NCI-H748 (cell line): ENCODE data around the gene LLCFC1.

Source experiments
- DNase-seq: peaks from one replicate; lab custom pipeline; 2025; ENCODE audit not compliant: unreplicated experiment; lab: John Stamatoyannopoulos, UW

LLCFC1 gene

DNA sequence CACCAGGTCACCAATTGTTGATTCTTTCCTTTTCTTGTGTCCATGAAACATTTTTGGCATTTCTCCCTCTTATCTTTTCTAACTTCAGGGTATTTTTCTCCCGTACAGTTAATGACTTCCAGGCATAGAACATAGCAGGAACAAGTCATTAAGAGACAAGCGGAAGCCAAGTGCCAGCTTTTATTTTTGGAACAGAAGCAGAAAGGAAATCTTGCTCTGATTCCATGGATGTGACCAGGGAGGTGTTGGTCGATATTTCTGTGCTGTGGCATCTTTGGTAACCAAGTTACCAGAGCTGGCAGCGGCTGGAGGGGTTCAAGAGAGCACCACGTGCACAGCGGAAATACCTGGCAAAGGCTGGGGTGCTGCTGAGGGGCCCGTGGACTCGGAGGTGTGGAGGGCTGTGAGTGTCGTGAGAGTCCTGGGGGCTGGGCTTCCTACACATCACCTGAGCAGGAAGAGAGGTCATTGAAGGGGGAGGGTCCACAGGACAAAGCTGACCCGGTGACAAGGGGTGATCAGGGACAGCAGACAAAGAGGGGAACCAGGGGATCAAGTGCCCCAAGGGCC, 1.8 kb downstream of the LLCFC1 start:
- DNase-seq, result no peak

DNA sequence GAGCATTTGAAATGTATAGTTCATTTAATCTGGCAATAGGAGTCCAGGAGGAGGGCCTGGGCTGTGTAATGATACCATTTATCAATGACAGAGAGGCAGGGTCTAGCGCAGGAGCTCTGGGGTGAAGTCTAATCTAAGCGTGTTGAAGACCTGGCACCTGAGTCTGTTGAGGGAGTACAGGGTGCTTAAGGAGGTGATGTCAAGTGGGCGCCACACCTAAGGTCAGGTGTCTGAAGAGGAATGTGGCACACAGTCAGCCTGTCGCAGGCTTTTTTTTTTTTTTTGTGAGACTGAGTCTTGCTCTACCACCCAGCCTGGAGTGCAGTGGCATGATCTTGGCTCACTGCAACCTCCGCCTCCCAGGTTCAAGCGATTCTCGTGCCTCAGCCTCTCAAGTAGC, 2.3 kb downstream of the LLCFC1 start:
- no peak for DNase-seq

DNA sequence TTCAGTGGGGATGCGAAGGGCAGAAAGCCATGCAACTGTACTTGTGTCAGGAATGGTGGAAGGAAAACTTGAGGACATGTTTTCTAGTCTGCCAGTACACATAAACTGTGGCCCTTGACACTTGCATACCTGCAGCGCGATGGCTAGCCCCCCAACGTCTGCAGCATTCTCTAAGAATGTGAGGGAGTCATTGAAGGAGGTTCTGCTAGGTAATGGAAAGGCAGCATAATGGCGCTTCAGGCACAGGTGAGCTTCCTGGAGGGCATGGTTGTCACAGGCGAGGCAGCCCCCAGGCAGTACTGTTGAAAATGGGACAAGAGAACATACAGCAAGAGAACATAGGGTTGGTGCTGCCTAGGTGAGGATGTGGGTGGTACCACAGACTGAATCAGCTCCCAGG, 3.5 kb downstream of the LLCFC1 start:
- DNase-seq, result no peak

DNA sequence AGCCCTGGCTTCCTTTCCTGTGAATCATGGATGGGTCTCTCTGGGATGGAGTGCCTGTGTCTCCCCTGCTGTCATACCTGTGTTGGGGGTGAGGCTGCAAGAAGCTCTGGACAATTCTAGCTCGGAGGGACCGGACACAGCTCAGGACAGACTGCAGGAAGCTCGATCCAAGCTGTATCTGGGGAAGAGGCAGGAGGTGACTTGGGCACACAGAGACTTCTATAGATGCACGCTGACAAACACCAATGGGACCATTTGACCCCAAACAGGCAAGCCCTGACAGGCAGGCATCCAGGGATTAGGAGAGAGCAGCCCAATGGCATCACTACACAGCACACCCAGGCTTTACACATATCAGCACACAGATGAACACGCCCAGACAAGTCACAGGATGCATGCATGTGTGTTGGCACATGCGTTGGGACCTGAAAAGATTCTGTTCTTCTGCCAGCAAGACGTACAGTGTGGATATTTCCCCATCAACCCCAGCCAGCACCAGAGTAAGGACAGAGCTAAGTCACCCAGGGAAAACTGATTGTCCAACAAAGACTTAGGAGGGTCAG, 4.5 kb downstream of the LLCFC1 start:
- DNase-seq, result no peak

DNA sequence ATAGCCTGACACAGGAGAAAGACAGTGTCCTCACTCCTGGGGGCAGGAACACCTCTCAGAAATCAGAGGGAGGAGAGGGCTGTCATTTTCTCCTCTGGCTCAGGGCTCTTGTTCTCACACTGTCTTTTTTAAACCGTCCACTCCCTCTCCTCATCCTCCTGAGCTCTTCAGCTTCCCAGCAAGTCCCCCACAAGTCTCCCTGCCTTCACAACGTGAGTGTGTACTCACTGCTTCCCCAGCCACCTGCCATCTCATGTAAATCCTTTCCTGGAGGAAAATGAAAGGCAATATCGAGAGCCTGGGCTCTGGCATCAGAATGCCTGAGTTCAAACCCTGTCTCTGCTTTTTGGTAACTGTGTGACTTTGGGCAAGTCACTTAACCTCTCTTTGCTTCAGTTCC, 5.7 kb downstream of the LLCFC1 start:
- no peak for DNase-seq

DNA sequence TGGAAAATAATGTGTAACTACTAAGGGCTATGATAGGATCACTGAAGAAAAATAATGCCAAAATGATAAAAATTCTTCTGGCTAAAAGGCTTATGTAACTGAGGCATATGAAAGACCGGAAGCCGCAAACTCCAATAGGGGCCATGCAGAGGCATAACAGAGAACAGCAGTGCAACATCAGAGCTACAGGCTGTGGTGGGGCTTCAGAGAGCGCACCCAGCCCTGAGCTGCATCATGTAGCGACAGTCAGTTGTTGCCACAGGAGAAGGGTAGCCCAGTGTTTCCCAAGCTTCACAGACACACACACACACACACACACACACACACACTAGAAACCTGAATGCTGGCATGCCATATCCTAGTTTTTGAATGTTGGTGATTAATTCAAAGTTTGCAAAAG, 9.3 kb downstream of the LLCFC1 start:
- DNase-seq, result no peak

DNA sequence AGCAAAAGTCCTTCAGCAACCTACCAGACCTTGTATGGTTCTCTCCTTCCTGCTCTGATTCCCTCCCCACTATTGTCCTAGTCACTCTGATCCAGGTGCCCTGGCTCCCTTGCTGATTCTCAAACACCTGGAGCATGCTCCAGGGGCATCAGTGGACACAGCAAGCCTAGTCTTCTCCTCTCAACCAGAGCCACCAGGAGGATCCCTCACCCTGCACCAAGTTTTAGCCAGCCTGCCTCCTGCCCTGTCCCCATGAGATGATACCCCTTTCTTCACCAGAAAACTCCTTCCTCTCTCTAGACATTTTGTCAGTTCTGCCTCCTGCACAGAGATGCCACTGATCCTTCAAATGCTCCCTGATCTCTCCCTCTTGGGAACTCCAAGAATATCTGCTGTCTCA, 11.0 kb downstream of the LLCFC1 start:
- DNase-seq, result no peak

DNA sequence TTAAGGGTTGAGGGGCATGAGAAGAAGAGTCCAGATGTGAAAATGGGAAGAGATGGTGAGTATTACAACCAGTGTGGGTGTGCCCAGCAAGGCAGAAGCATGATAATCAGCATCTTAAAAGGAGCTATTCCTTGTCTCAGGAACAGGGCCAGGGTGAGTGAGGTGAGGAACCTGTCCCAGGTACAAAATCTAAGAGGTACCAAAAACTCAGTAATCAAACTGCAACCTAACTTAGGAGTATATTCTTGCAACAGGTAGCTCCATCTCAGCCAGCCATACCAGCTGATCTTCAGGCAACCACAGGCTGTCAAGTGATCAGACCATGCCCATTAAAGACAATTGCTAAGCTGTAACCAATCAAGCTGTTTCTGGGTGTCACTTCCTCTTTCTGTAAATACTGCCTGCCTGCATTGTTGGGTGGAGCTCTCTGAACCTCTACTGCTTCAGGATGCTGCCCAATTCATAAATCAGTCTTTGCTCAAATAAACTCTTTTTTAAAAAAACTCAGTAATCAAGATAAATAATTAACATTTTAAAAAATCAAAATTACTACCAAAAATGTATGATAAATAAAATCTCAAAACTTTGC, 15.5 kb downstream of the LLCFC1 start:
- DNase-seq, result no peak

DNA sequence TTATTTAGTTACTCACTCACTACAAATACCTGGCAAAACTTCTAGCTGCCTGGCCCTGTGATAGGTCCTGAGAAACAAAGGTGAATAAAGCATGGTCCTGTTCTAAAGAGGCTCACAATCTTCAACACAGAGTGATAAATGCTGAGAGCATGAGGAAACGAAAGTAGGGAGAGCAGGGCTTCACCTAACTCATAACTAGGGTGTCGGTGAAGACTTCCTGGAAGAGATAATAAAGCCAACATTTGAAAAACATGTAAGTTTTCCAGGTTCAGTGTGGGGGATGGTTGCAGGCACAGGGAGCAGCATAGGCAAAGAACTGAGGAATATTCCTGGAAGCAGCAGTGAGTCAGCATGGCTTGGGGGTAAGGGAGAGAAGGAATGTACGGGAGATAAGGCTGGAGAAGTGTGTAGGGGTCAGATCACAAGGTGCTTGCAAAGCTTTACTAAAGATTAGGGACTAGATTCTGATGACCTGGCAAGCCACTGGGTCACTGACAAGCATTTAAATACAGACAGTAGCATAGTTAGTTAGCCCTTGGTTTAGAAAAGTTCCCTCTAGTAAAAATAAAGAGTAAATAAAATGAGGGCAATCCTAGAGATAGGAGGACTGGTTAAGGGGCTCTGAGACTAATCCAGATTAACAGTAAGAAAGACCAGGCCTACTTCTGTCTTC, 17.8 kb downstream of the LLCFC1 start:
- no peak for DNase-seq

DNA sequence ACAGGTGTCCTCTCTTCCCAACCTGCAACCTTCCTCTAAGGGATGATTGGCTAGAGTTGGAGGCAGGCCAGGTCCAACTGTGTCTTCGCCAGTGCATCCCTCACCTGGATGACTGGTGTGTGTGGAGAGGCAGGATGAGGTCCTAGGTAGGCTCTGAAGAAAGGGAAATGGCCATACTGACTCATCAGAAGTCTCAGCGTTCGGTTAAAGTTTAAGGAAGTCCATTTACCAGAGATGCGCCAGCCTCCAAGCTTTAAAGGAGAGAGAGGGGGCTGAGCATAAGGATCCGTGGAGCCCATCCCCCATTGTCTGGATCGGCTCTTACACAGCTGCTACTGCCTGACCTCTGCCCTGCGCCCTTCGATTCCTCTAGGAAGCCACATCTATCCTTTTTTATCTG, 18.4 kb downstream of the LLCFC1 start:
- no peak for DNase-seq

DNA sequence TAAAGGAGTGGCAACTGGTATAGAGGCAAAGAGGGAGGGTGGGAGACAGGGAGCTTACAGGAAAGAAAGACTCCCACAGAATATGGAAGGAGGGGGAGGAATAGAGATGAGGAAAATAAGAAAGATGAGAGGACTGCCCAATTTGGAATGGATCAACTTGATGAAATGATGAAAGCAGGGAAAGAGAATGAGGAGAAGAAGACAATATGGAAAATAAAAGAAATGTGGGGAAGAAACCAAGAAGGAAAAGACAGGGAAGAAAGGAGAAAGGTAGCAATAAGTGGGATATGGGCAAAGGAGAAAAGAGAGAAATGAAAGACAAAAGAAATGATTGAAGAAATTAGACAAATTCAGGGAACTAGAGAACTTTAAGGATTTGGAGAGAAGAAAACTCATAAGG, 19.9 kb downstream of the LLCFC1 start:
- DNase-seq, result no peak

DNA sequence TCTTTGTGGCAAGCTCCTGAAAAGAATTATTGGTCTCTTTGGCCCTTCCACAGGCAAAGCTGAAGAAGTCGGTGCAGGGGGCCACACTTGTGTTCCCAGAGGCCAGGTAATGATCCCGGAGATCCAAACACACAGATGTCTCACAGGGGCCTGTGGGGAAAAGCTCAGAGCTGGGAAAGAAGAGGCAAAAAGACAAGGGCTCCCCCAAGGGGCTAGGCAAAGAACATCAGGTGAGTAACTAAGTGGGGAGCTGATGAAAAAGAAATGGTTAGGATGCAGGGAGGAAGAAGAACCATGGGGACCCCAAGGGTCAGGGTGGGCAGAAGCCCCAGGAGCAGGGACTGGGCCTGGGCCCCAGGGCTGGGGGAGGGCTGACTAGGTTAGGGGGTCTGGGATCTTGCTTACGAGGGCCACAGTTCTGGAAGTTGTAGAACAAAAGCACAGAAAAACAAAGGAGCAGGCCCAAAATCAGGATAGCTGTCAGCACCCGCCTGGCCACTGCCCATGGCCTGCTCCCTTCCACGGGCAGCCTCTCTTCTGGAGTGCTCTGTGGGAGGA, 21.8 kb downstream of the LLCFC1 start:
- DNase-seq, result no peak

DNA sequence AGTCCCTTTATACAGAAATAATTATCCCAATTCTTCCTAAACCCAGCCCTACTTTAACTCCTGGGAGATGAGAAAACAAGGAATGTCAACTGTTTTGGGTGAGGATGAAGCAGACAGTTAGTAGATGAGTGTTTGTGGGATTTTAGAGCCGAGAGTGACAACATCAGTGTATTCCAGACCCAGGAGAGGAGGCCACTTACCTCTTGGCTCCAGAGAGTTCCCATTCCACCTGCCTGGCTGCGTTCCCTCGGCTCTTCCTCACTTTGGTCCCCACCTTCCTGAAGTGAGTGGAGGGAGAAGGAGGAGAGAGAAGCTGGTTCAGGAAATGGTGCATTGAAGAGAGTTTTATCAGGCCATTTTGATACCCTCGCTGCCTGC, 22.3 kb downstream of the LLCFC1 start:
- DNase-seq, result no peak

DNA sequence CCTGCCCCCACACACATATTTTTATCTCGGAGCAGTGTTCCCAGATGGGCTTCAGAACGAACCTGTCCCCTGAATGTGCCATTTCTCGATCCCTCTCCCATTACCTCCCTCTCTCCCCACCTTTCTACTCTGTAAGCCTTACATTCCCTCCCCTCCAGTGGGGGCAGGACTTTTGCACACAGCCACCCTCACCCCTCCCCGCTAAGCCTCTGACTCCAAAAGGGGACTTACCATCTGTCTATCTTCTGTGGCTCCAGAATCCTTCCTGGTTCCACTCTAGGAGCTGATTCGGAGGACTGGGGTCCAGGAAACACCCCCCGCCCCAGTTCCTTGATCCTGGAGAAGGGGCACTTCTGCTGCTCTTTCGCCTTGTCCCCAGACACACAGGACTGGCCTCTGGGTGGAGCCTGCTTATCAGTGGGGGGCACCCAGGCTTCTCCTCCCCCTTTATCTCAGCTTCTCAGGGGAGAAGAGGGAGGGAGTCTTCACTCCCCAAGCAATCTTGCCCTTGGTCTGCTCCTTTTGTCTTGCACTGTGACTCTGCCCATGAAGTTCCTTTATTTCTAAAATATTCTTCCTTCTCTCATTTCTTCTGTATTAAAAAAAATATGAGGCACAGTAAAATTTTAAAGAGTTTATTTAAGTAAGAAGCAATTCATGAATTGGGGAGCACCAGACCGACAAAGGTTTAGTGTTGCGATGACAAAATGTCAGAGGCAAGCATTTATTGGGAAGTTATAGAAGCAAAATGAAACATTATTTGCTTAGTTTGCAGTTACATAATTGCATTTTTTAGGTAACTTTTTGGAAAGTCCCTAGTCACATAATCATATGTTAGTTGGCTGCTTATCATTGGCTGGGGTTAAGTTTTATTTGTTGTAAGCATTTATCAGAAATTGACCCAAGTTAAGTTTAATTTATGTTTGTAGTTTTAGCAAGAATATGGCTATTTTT, 23.0 kb downstream of the LLCFC1 start, which contains the start of gene KEL:
Gene KEL, minus strand, starts transcription at position 391 of the 954 bp plus-strand sequence. Its CDS starts 157 bp downstream, at position 234.
- no peak for DNase-seq

DNA sequence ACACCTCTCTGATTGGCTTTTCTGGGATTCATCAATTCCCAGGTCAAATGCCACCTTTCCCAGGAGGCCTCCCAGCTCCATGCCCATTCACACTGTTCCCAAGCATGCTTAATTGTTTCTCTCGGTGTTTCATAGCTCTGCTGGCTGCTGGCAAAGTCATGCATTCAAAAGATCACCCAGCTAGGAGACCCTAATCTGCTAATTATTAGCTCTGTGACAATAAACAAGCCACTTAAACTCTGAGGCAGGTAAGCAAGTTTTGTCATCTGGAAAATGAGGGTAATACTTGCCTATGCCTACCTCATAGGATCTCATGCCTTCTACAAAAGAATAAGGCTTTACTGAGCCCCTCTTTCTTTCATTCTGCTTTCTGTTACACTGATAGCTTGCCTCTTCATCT, 23.7 kb downstream of the LLCFC1 start:
- no peak for DNase-seq

DNA sequence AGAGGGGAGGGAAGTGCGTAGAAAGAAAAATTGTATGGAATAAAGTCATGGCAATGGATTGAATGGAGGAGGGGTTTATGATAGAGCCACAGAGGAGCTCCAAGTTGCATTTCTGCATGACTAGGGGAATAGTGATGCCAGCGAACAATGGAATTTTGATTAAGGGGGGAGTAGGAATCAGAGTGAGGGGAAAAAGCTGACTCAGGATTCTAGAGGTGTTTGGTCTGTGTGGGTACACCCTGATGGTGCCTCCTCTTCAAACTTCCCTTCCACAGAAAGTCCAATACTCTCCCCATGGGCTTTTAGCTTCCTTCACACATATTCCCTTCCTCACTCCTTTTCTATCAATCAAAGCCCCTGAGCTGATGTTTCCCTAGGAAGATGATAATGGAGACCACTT, 24.7 kb downstream of the LLCFC1 start:
- DNase-seq, result no peak

DNA sequence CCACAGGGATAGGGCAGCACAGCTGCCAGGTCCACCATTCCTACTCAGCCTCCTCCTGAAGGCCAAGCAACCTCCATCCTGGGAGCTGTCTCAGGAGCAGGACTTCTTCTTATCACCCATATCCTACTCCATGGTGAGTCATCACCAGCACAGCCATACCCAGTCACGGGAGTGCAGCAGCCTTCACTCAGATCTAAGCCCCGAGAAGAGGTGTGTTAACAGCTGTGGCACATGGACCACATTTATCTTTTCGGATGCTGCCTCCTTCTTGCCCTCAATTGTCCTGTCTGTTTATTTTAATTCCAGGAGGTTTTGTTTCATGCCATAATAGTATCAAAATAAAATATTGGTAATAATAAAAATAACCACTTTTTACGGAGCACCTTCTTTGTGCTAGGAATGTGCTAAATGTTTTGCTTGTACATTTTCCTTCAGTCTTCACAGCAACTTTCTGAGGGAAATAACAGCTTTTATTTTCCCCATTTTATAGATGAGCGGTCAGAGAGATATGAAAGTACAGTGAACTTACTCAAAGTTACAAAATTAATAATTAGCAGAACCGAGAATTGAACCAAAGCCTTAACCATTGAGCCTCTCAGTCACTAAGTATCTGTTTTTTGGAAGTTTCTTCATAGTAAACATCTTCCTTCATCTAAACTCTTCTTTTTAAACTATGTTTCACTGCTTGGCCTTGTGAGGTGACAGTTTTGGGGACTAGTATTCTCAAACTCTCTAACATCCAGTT, 25.4 kb downstream of the LLCFC1 start:
- no peak for DNase-seq

DNA sequence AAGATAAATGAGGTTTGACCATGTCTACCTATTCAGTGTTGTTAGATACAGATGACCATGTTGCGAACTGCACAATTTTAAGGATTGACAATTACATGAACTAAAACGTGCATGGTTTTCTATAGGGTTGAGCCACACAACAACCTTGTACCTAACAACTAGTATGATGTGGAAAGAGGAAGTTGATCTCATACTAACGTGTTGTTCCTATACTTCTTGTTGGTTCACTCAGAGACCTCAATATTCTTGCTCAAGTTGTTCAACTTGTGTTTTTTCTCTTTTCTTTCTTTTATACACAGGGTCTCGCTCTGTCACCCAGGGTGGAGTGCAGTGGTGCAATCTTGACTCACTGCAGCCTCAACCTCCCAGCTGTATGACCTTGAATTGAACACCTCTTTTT, 28.9 kb downstream of the LLCFC1 start:
- no peak for DNase-seq

DNA sequence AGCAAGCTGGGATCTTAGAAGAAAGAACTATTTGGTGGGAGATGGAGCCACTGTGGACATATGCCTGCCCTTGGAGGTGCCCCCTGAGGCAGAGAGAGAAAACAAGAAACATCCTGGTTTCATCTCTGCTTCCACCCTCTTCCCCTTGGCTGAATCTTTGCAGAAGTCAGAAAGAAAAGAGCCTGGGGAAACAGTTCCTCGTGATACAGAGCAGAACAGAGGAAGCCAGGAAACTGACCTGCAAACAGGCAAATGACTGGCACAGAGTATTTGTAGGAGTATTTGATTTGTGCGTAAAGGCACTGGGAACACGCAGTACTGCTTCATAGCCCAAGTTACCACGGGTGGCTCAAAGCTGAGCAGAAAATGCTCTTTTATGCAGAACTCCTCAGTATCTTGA, 29.9 kb downstream of the LLCFC1 start:
- no peak for DNase-seq

DNA sequence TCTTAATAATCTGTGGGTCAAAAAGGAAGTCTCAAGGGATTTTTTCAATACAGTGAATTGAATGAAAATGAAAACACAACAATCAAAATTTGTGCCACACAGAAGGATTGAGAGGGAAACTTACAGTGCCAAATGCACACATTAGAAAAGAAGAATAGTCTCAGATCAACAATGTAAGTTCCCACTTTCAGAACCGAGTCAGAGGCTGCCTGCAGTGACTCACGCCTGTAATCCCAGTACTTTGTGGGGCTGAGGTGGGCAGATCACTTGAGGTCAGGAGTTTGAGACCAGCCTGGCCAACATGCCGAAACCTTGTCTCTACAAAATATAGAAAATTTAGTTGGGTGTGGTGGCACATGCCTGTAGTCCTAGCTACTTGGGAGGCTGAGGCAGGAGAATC, 35.3 kb downstream of the LLCFC1 start:
- DNase-seq, result no peak
